SK-N-SH treated with all-trans-retinoic acid at 6 μM for 48 hours (cell line): Measurements from ENCODE around the gene ATRN.

Source experiments
- ARNTL ChIP-seq: fragments of 450-650 bp; formaldehyde crosslinking; IDR thresholded peaks from 2 replicates; pipeline ENCODE4 v1.5.0; 2020; ENCODE audit warnings: low read depth, mild to moderate bottlenecking, moderate library complexity, borderline replicate concordance
- BACH2 ChIP-seq: fragments of 250-450 bp; sonication (Bioruptor Pico); IDR thresholded peaks from 2 replicates; pipeline ENCODE4 v1.9.0; 2021; ENCODE audit warnings: mild to moderate bottlenecking, borderline replicate concordance
- CREB5 ChIP-seq: fragments of 250-450 bp; sonication (Bioruptor Pico); IDR thresholded peaks from 2 replicates; pipeline ENCODE4 v1.5.1; 2020; ENCODE audit warnings: low read depth, mild to moderate bottlenecking, moderate library complexity
- CSRNP3 ChIP-seq: fragments of 250-450 bp; sonication (Bioruptor Pico); IDR thresholded peaks from 2 replicates; pipeline ENCODE4 v1.5.1; 2021; ENCODE audit warnings: mild to moderate bottlenecking, moderate library complexity
- ISL1 ChIP-seq: fragments of 250-450 bp; sonication (Bioruptor Pico); IDR thresholded peaks from 2 replicates; pipeline ENCODE4 v2.1.2; 2022; ENCODE audit warnings: mild to moderate bottlenecking, moderate library complexity
- OSR1 ChIP-seq: fragments of 250-450 bp; sonication (Bioruptor Pico); IDR thresholded peaks from 2 replicates; pipeline ENCODE4 v1.8.0; 2022; ENCODE audit warnings: moderate library complexity, mild to moderate bottlenecking, inconsistent platforms
- PATZ1 ChIP-seq: fragments of 250-450 bp; sonication (Bioruptor Pico); IDR thresholded peaks from 2 replicates; pipeline ENCODE4 v1.8.0; 2020; ENCODE audit warnings: mild to moderate bottlenecking, moderate library complexity, borderline replicate concordance
- TCF4 ChIP-seq: fragments of 250-450 bp; sonication (Bioruptor Pico); IDR thresholded peaks from 2 replicates; pipeline ENCODE4 v1.8.0; 2021; ENCODE audit warnings: mild to moderate bottlenecking, moderate library complexity, borderline replicate concordance
- TOX ChIP-seq: fragments of 250-450 bp; sonication (Bioruptor Pico); IDR thresholded peaks from 2 replicates; pipeline ENCODE4 v1.8.0; 2021; ENCODE audit warnings: mild to moderate bottlenecking, moderate library complexity, borderline replicate concordance
- ZFP30 ChIP-seq: fragments of 450-650 bp; formaldehyde crosslinking; IDR thresholded peaks from 2 replicates; pipeline ENCODE4 v1.5.0; 2022; ENCODE audit warnings: mild to moderate bottlenecking, moderate library complexity
- ZNF70 ChIP-seq: fragments of 450-650 bp; formaldehyde crosslinking; IDR thresholded peaks from 2 replicates; pipeline ENCODE4 v1.5.0; 2020; ENCODE audit warnings: mild to moderate bottlenecking, moderate library complexity

- no peak for TF ChIP-seq PATZ1 (CRISPR knock-in tag)
- TF ChIP-seq ARNTL (CRISPR knock-in tag) = no peak
- no peak for TF ChIP-seq ISL1 (CRISPR knock-in tag)
- TF ChIP-seq CSRNP3 (CRISPR knock-in tag) = no peak
- TF ChIP-seq CREB5 (CRISPR knock-in tag) = no peak
- TF ChIP-seq TOX = no peak
- TF ChIP-seq ZNF70 (CRISPR knock-in tag) = no peak
- no peak for TF ChIP-seq OSR1 (CRISPR knock-in tag)
- TF ChIP-seq TCF4 (CRISPR knock-in tag) = no peak
- no peak for TF ChIP-seq BACH2 (CRISPR knock-in tag)
- TF ChIP-seq ZFP30 (CRISPR knock-in tag) = no peak
These were observed 8.2 kb downstream of the ATRN start for GRCh38 chr20:3479025-3479424.
